Fibroblast of skin of right quadriceps (primary cell): ENCODE data around the gene CACNG4.

Source experiments
- DNase-seq: peaks from one replicate; pipeline ENCODE4 v3.0.0-alpha.2; 2013

CACNG4 gene

GRCh38 chr17:67049025-67049739 lies 84.7 kb downstream of the CACNG4 start:
- DNase-seq, result no peak

- no peak for DNase-seq
Observed at GRCh38 chr17:67050066-67050465, 85.6 kb downstream of the CACNG4 start.

GRCh38 chr17:67050471-67051154 lies 86.1 kb downstream of the CACNG4 start:
- DNase-seq, result no peak

- no peak for DNase-seq
Observed at GRCh38 chr17:67051155-67051538, 86.6 kb downstream of the CACNG4 start.

GRCh38 chr17:67051837-67052236 lies 87.3 kb downstream of the CACNG4 start:
- no peak for DNase-seq

- no peak for DNase-seq
Observed at GRCh38 chr17:67052720-67053437, 88.4 kb downstream of the CACNG4 start.

GRCh38 chr17:67053438-67054000 lies 89.0 kb downstream of the CACNG4 start:
- no peak for DNase-seq

GRCh38 chr17:67054011-67054591 lies 89.6 kb downstream of the CACNG4 start:
- DNase-seq, result no peak

- no peak for DNase-seq
Observed at GRCh38 chr17:67054608-67055007, 90.1 kb downstream of the CACNG4 start.

- DNase-seq, result no peak
Observed at GRCh38 chr17:67055041-67055443, 90.5 kb downstream of the CACNG4 start.

- no peak for DNase-seq
Observed at GRCh38 chr17:67055811-67056745, 91.6 kb downstream of the CACNG4 start.

- DNase-seq, result no peak
Observed at GRCh38 chr17:67056746-67057490, 92.4 kb downstream of the CACNG4 start.

- no peak for DNase-seq
Observed at GRCh38 chr17:67058036-67058435, 93.5 kb downstream of the CACNG4 start.

GRCh38 chr17:67059372-67059771 lies 94.9 kb downstream of the CACNG4 start:
- no peak for DNase-seq

- DNase-seq, result no peak
Observed at GRCh38 chr17:67063141-67063540, 98.6 kb downstream of the CACNG4 start.

GRCh38 chr17:67066717-67067116 lies 102.2 kb downstream of the CACNG4 start:
- no peak for DNase-seq

GRCh38 chr17:67067571-67068482 lies 103.3 kb downstream of the CACNG4 start:
- no peak for DNase-seq

- DNase-seq, result no peak
Observed at GRCh38 chr17:67068999-67069398, 104.5 kb downstream of the CACNG4 start.

GRCh38 chr17:67069603-67070136 lies 105.2 kb downstream of the CACNG4 start:
- DNase-seq, result no peak

GRCh38 chr17:67071595-67071994 lies 107.1 kb downstream of the CACNG4 start:
- DNase-seq, result no peak
